Measurements from ENCODE around the gene ZNF598.

The ZNF598 gene

GRCh38 chr16:2009791-2010510, at the start of gene ZNF598:
ZNF598 (minus strand) TSS chr16:2009821.
- DNase-seq, result peak; percentile 85

GRCh38 chr16:2058872-2059271, 49.3 kb upstream of the ZNF598 start:
- no peak for DNase-seq

- no peak for DNase-seq
Measured at GRCh38 chr16:2058420-2058819, 48.8 kb upstream of the ZNF598 start.

GRCh38 chr16:2057438-2057837, 47.8 kb upstream of the ZNF598 start:
- DNase-seq, result no peak

GRCh38 chr16:2056681-2057407, 47.2 kb upstream of the ZNF598 start:
- DNase-seq, result no peak

GRCh38 chr16:2056077-2056476, 46.5 kb upstream of the ZNF598 start:
- no peak for DNase-seq

GRCh38 chr16:2054543-2055245, 45.1 kb upstream of the ZNF598 start:
- no peak for DNase-seq

GRCh38 chr16:2053897-2054296, 44.3 kb upstream of the ZNF598 start:
- DNase-seq, result no peak

- no peak for DNase-seq
Measured at GRCh38 chr16:2053211-2053610, 43.6 kb upstream of the ZNF598 start.

GRCh38 chr16:2048116-2048543, 38.5 kb upstream of the ZNF598 start:
- DNase-seq, result no peak

GRCh38 chr16:2047330-2048115, 37.9 kb upstream of the ZNF598 start, which contains the start of the genes NTHL1 and TSC2:
NTHL1 (minus strand) TSS chr16:2047834; CDS start chr16:2047823, 11 bp downstream.
TSC2 (plus strand) TSS chr16:2047985; CDS start chr16:2048616, 631 bp downstream.
- DNase-seq, result peak; percentile 93

- no peak for DNase-seq
Measured at GRCh38 chr16:2046893-2047329, 37.3 kb upstream of the ZNF598 start.

GRCh38 chr16:2045965-2046892, 36.6 kb upstream of the ZNF598 start:
- no peak for DNase-seq

- DNase-seq, result no peak
Measured at GRCh38 chr16:2044541-2044940, 34.9 kb upstream of the ZNF598 start.

GRCh38 chr16:2043667-2044451, 34.2 kb upstream of the ZNF598 start:
- DNase-seq, result no peak

GRCh38 chr16:2042986-2043666, 33.5 kb upstream of the ZNF598 start:
- no peak for DNase-seq

GRCh38 chr16:2042171-2042985, 32.8 kb upstream of the ZNF598 start:
- DNase-seq, result no peak

- DNase-seq, result no peak
Measured at GRCh38 chr16:2040787-2041522, 31.3 kb upstream of the ZNF598 start.
